HG02571 (cell line): ENCODE results near the gene CDH2.
"Not testable (repeated sequence)": the region's sequence is repeated elsewhere in the genome, so short reads cannot be mapped to it uniquely, and the experiment has no call there.

ENCODE experiments used
- ATAC-seq: cut with Tn5 transposase; IDR thresholded peaks from one replicate; pipeline ENCODE4 v1.9.1; 2021; ENCODE audit warnings: mild to moderate bottlenecking, moderate library complexity; ENCODE audit not compliant: unreplicated experiment

The CDH2 gene

GRCh38 chr18:27931535-27931934 lies 245.4 kb downstream of the CDH2 start:
- ATAC-seq = no peak

GRCh38 chr18:27922780-27923179 lies 254.2 kb downstream of the CDH2 start:
- no peak for ATAC-seq

GRCh38 chr18:27921904-27922751 lies 254.8 kb downstream of the CDH2 start:
- ATAC-seq = no peak

- no peak for ATAC-seq
Measured at GRCh38 chr18:27921392-27921791, 255.5 kb downstream of the CDH2 start.

- no peak for ATAC-seq
Measured at GRCh38 chr18:27920836-27921235, 256.1 kb downstream of the CDH2 start.

- not testable (repeated sequence) for ATAC-seq
Measured at GRCh38 chr18:27906189-27906588, 270.7 kb downstream of the CDH2 start.

GRCh38 chr18:27903906-27904305 lies 273.0 kb downstream of the CDH2 start:
- no peak for ATAC-seq

- no peak for ATAC-seq
Measured at GRCh38 chr18:27901424-27902226, 275.3 kb downstream of the CDH2 start.
